GM12872 (cell line): ENCODE results near the gene PAQR7.
A peak's percentile ranks its signal among the peaks of the same experiment; 100 is the strongest.

Source experiments
- CTCF ChIP-seq: IDR thresholded peaks from 3 replicates; pipeline ENCODE4 v1.5.1; 2011; ENCODE audit warnings: low read depth, mild to moderate bottlenecking, low read length, moderate library complexity; ENCODE audit not compliant: insufficient read depth

The PAQR7 gene

GRCh38 chr1:25899792-25900191 is 24.3 kb upstream of the PAQR7 start:
- no peak for TF ChIP-seq CTCF

GRCh38 chr1:25898223-25899015 is 22.9 kb upstream of the PAQR7 start:
- TF ChIP-seq CTCF, result no peak

GRCh38 chr1:25897754-25898153 is 22.2 kb upstream of the PAQR7 start:
- no peak for TF ChIP-seq CTCF

- TF ChIP-seq CTCF, result no peak
Measured at GRCh38 chr1:25896266-25896665, 20.8 kb upstream of the PAQR7 start.

- TF ChIP-seq CTCF, result peak; percentile 98
Measured at GRCh38 chr1:25895365-25895990, 20.0 kb upstream of the PAQR7 start.

- TF ChIP-seq CTCF, result no peak
Measured at GRCh38 chr1:25893116-25893515, 17.6 kb upstream of the PAQR7 start.

- TF ChIP-seq CTCF, result no peak
Measured at GRCh38 chr1:25891606-25892005, 16.1 kb upstream of the PAQR7 start.
